Stimulated activated naive CD8-positive, alpha-beta T cell treated with anti-CD3 and anti-CD28 coated beads, Interleukin-15, amount 100 ng/mL, for 72 hours (primary cell): ENCODE results near the gene PTEN.

Source experiments
- ATAC-seq: fragments of 150-1000 bp; cut with Tn5 transposase; 2 replicates; pipeline ENCODE4 v1.10.0; 2021; ENCODE audit warnings: mild to moderate bottlenecking, moderate library complexity
- DNase-seq, 2 donors: peaks; one replicate each; pipeline ENCODE4 v3.0.0; 2021 to 2022
- H3K27ac Mint-ChIP-seq, 2 donors: one replicate each; pipeline ENCODE4 v1.8.0; 2022; ENCODE audit warnings: mild to moderate bottlenecking in 2 of 2, mixed read lengths in 2 of 2, moderate library complexity in 2 of 2
- H3K27me3 Mint-ChIP-seq: one replicate; pipeline ENCODE4 v1.8.0; 2022; ENCODE audit warnings: mixed read lengths
- H3K4me1 Mint-ChIP-seq: one replicate; pipeline ENCODE4 v1.8.0; 2022; ENCODE audit warnings: mild to moderate bottlenecking, mixed read lengths
- H3K4me3 Mint-ChIP-seq, 2 donors: one replicate each; pipeline ENCODE4 v1.8.0; 2022; ENCODE audit warnings: mild to moderate bottlenecking in 2 of 2, mixed read lengths in 2 of 2, moderate library complexity in 1 of 2
- H3K9me3 Mint-ChIP-seq, 2 donors: one replicate each; pipeline ENCODE4 v1.8.0; 2022; ENCODE audit warnings: mixed read lengths in 2 of 2

Gene PTEN

GRCh38 chr10:87918254-87918859 lies 54.9 kb downstream of the PTEN start:
- peaks cover 66% of the 10 kb centered on the region for H3K4me1 Mint-ChIP-seq
- H3K27ac Mint-ChIP-seq = peak overlapping the region; percentile 2 to 95
- DNase-seq = no peak
- H3K9me3 Mint-ChIP-seq = peaks cover 8 to 9% of the 10 kb centered on the region in 2 donors
- peak overlapping the region; percentile 15 to 49 for H3K4me3 Mint-ChIP-seq
- ATAC-seq = no peak
- no peaks in the 10 kb centered on the region for H3K27me3 Mint-ChIP-seq

- Mint-ChIP-seq H3K4me3 (no peak overlapping the region), H3K4me1 (peaks cover 85% of the 10 kb centered on the region), H3K9me3 (no peaks in the 10 kb centered on the region), H3K27ac (no peak overlapping the region), H3K27me3 (no peaks in the 10 kb centered on the region)
- DNase-seq = no peak
- no peak for ATAC-seq
Observed at GRCh38 chr10:87920538-87920937, 57.1 kb downstream of the PTEN start.

- no peaks in the 10 kb centered on the region for H3K27me3 Mint-ChIP-seq
- peaks cover 0 to 5% of the 10 kb centered on the region in 2 donors for H3K9me3 Mint-ChIP-seq
- H3K4me1 Mint-ChIP-seq = peaks cover 85% of the 10 kb centered on the region
- DNase-seq (no peak), ATAC-seq (no peak)
- no peak overlapping the region for H3K27ac Mint-ChIP-seq
- no peak overlapping the region for H3K4me3 Mint-ChIP-seq
Observed at GRCh38 chr10:87921931-87922688, 58.7 kb downstream of the PTEN start.

- H3K9me3 Mint-ChIP-seq = peaks cover 0 to 5% of the 10 kb centered on the region in 2 donors
- no peak overlapping the region for H3K4me3 Mint-ChIP-seq
- ATAC-seq (no peak), DNase-seq (no peak)
- H3K4me1 Mint-ChIP-seq = peaks cover 85% of the 10 kb centered on the region
- H3K27ac Mint-ChIP-seq = no peak overlapping the region
- H3K27me3 Mint-ChIP-seq = no peaks in the 10 kb centered on the region
Observed at GRCh38 chr10:87923233-87923632, 59.8 kb downstream of the PTEN start.

- Mint-ChIP-seq H3K27ac (no peak overlapping the region), H3K4me3 (no peak overlapping the region), H3K4me1 (peaks cover 85% of the 10 kb centered on the region), H3K27me3 (no peaks in the 10 kb centered on the region), H3K9me3 (peaks cover 0 to 5% of the 10 kb centered on the region in 2 donors)
- ATAC-seq (no peak), DNase-seq (no peak)
Observed at GRCh38 chr10:87925570-87925969, 62.1 kb downstream of the PTEN start.

- Mint-ChIP-seq H3K9me3 (peaks cover 0 to 5% of the 10 kb centered on the region in 2 donors), H3K27ac (no peak overlapping the region), H3K4me1 (peaks cover 83% of the 10 kb centered on the region), H3K4me3 (no peak overlapping the region), H3K27me3 (no peaks in the 10 kb centered on the region)
- ATAC-seq (no peak), DNase-seq (no peak)
Observed at GRCh38 chr10:87927091-87927490, 63.7 kb downstream of the PTEN start.

- Mint-ChIP-seq H3K27me3 (no peaks in the 10 kb centered on the region), H3K4me1 (peaks cover 69% of the 10 kb centered on the region), H3K27ac (peak overlapping the region in 1 of 2 donors; percentile 27), H3K9me3 (peaks cover 0 to 5% of the 10 kb centered on the region in 2 donors), H3K4me3 (peak overlapping the region; percentile 19 to 53)
- DNase-seq (no peak), ATAC-seq (peak; percentile 69)
Observed at GRCh38 chr10:87928996-87929395, 65.6 kb downstream of the PTEN start.

- no peak overlapping the region for H3K27ac Mint-ChIP-seq
- DNase-seq (no peak), ATAC-seq (no peak)
- H3K4me3 Mint-ChIP-seq = no peak overlapping the region
- peaks cover 0 to 5% of the 10 kb centered on the region in 2 donors for H3K9me3 Mint-ChIP-seq
- H3K27me3 Mint-ChIP-seq = no peaks in the 10 kb centered on the region
- H3K4me1 Mint-ChIP-seq = peaks cover 59% of the 10 kb centered on the region
Observed at GRCh38 chr10:87930141-87930540, 66.7 kb downstream of the PTEN start.

- ATAC-seq (peak; percentile 62), DNase-seq (no peak)
- Mint-ChIP-seq H3K27ac (no peak overlapping the region), H3K27me3 (no peaks in the 10 kb centered on the region), H3K4me3 (no peak overlapping the region), H3K9me3 (peaks cover 0 to 5% of the 10 kb centered on the region in 2 donors), H3K4me1 (peaks cover 48% of the 10 kb centered on the region)
Observed at GRCh38 chr10:87930934-87931835, 67.8 kb downstream of the PTEN start.

GRCh38 chr10:87931836-87932230 lies 68.4 kb downstream of the PTEN start:
- Mint-ChIP-seq H3K27ac (no peak overlapping the region), H3K27me3 (no peaks in the 10 kb centered on the region), H3K4me3 (no peak overlapping the region), H3K9me3 (no peaks in the 10 kb centered on the region), H3K4me1 (peaks cover 42% of the 10 kb centered on the region)
- DNase-seq (no peak), ATAC-seq (no peak)

- ATAC-seq = no peak
- no peak overlapping the region for H3K27ac Mint-ChIP-seq
- DNase-seq = no peak
- no peak overlapping the region for H3K4me3 Mint-ChIP-seq
- H3K27me3 Mint-ChIP-seq = no peaks in the 10 kb centered on the region
- H3K9me3 Mint-ChIP-seq = no peaks in the 10 kb centered on the region
- H3K4me1 Mint-ChIP-seq = peaks cover 13% of the 10 kb centered on the region
Observed at GRCh38 chr10:87935290-87936141, 72.1 kb downstream of the PTEN start.

GRCh38 chr10:87940210-87940609 lies 76.8 kb downstream of the PTEN start:
- ATAC-seq (no peak), DNase-seq (no peak)
- Mint-ChIP-seq H3K27me3 (no peaks in the 10 kb centered on the region), H3K27ac (no peak overlapping the region), H3K9me3 (no peaks in the 10 kb centered on the region), H3K4me1 (peaks cover 14% of the 10 kb centered on the region), H3K4me3 (no peak overlapping the region)

- Mint-ChIP-seq H3K27ac (no peak overlapping the region), H3K4me1 (peaks cover 15% of the 10 kb centered on the region), H3K9me3 (no peaks in the 10 kb centered on the region), H3K27me3 (no peaks in the 10 kb centered on the region), H3K4me3 (no peak overlapping the region)
- no peak for ATAC-seq
- no peak for DNase-seq
Observed at GRCh38 chr10:87942884-87943527, 79.6 kb downstream of the PTEN start.

GRCh38 chr10:87945984-87946383 lies 82.6 kb downstream of the PTEN start:
- DNase-seq (no peak), ATAC-seq (no peak)
- no peaks in the 10 kb centered on the region for H3K9me3 Mint-ChIP-seq
- no peak overlapping the region for H3K4me3 Mint-ChIP-seq
- H3K27me3 Mint-ChIP-seq = no peaks in the 10 kb centered on the region
- peaks cover 15% of the 10 kb centered on the region for H3K4me1 Mint-ChIP-seq
- peak overlapping the region in 1 of 2 donors; percentile 72 for H3K27ac Mint-ChIP-seq
